Prostate gland (tissue), 2 donors: ENCODE data around the gene ERGIC3.

Experiments used
- POLR2A ChIP-seq: fragments of 450-650 bp; IDR thresholded peaks from one replicate; pipeline ENCODE4 v1.6.1; 2016; ENCODE audit warnings: antibody characterized with exemption, mild to moderate bottlenecking
- POLR2AphosphoS5 ChIP-seq: sonication (generic); formaldehyde crosslinking; IDR thresholded peaks from one replicate; pipeline ENCODE4 v1.6.1; 2017; ENCODE audit warnings: antibody characterized with exemption
- TF ChIP-seq, protein P1 (sequence below), 4 experiments: fragments of 200-600 bp in 2 of 4; fragments of 450-650 bp in 2 of 4; sonication (generic) in 2 of 4; IDR thresholded peaks; 1 replicate in 3 of 4; 2 replicates in 1 of 4; pipeline ENCODE4 v1.5.1; 2016 to 2019; ENCODE audit warnings: antibody characterized with exemption in 4 of 4, mild to moderate bottlenecking in 2 of 4, moderate library complexity in 2 of 4

DNA sequence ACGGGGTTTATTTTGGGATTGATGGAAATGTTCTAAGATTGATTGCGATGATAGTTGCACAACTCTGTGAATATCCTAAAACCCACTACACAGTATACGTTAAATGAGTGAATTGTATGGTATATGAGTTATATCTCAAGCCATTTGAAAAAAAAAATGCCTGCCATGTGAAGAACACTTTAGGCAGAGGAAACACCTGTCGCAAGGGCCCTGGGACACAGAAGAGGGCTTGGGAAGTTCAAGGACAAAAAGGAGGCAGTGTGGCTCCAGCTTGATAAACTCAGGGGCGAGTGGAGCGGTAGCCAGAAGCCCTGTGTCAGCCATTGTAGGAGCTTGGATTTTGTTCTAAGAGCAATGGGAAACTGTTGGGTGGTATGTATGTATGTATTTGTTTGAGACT, 49.5 kb upstream of the ERGIC3 start:
- TF ChIP-seq, protein P1, sequence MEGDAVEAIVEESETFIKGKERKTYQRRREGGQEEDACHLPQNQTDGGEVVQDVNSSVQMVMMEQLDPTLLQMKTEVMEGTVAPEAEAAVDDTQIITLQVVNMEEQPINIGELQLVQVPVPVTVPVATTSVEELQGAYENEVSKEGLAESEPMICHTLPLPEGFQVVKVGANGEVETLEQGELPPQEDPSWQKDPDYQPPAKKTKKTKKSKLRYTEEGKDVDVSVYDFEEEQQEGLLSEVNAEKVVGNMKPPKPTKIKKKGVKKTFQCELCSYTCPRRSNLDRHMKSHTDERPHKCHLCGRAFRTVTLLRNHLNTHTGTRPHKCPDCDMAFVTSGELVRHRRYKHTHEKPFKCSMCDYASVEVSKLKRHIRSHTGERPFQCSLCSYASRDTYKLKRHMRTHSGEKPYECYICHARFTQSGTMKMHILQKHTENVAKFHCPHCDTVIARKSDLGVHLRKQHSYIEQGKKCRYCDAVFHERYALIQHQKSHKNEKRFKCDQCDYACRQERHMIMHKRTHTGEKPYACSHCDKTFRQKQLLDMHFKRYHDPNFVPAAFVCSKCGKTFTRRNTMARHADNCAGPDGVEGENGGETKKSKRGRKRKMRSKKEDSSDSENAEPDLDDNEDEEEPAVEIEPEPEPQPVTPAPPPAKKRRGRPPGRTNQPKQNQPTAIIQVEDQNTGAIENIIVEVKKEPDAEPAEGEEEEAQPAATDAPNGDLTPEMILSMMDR (IDR thresholded peaks at IDR 0.05), result no peak
- TF ChIP-seq POLR2A (no peak), POLR2AphosphoS5 (no peak)
